Right atrium auricular region (tissue), 2 donors: Measurements from ENCODE around the gene FBXL19. TPM values are rescaled to one million over a fixed set of nuclear protein-coding genes. Genes with fewer than 3 reads are reported as not detected.

Experiments used
- DNase-seq: peaks from one replicate; pipeline ENCODE4 v3.0.0-alpha.2; 2019; ENCODE audit warnings: low spot score
- H3K27ac ChIP-seq, 2 donors: fragments of 200-600 bp; sonication (generic); 1 replicate in 1 of 2; 2 replicates in 1 of 2; pipeline ENCODE4 v1.5.1; 2016 to 2019
- H3K27me3 ChIP-seq, 2 donors: fragments of 200-600 bp; sonication (generic); one replicate each; pipeline versions ENCODE4 v1.5.1 to v1.6.0; 2017 to 2019
- H3K36me3 ChIP-seq: fragments of 200-600 bp; sonication (generic); one replicate; pipeline ENCODE4 v1.5.1; 2016
- H3K4me1 ChIP-seq, 2 donors: fragments of 200-600 bp; sonication (generic); one replicate each; pipeline versions ENCODE4 v1.5.1 to v1.6.0; 2017 to 2019
- H3K4me3 ChIP-seq, 2 donors: fragments of 200-600 bp; sonication (generic); 1 replicate in 1 of 2; 2 replicates in 1 of 2; pipeline ENCODE4 v1.5.1; 2017 to 2019; ENCODE audit warnings: mild to moderate bottlenecking in 1 of 2, moderate library complexity in 1 of 2
- H3K9me3 ChIP-seq, 2 donors: fragments of 200-600 bp; sonication (generic); one replicate each; pipeline ENCODE4 v1.5.1; 2019
- microRNA counts, 2 donors: library from miRNA; unstranded; fragments of <30 nt; microRNA quantifications; one replicate each; lab custom pipeline; 2016 to 2017
- microRNA-seq, 2 donors: library from miRNA; unstranded; fragments of <30 nt; microRNA quantifications; one replicate each; pipeline ENCODE4, GENCODE V29; 2016 to 2017; ENCODE audit warnings: borderline number of aligned reads in 2 of 2, borderline replicate concordance in 1 of 2
- total RNA-seq, 2 donors: library from RNA; depleted of rRNA; stranded (reverse); fragments of >200 nt; gene quantifications; one replicate each; pipeline ENCODE4 v1.1.0, GENCODE V29; 2016
- TF ChIP-seq, protein P1 (sequence below), 2 donors: fragments of 200-600 bp; sonication (generic); IDR thresholded peaks; one replicate each; pipeline ENCODE4 v1.5.1; 2019; ENCODE audit warnings: antibody characterized with exemption in 2 of 2

Gene FBXL19
- total RNA-seq, 2 donors from 2014 or later: 5.7 to 7.9 TPM

GRCh38 chr16:30997725-30998711 is 74.6 kb downstream of the FBXL19 start:
- no peak for DNase-seq
- Histone ChIP-seq H3K9me3 (no peaks in the 10 kb centered on the region), H3K27me3 (no peaks in the 10 kb centered on the region), H3K4me1 (peaks cover 0 to 25% of the 10 kb centered on the region in 2 donors), H3K4me3 (peak overlapping the region; percentile 48 to 58), H3K36me3 (no peaks in the 10 kb centered on the region), H3K27ac (peak overlapping the region; percentile 68 to 71)
- TF ChIP-seq, protein P1, sequence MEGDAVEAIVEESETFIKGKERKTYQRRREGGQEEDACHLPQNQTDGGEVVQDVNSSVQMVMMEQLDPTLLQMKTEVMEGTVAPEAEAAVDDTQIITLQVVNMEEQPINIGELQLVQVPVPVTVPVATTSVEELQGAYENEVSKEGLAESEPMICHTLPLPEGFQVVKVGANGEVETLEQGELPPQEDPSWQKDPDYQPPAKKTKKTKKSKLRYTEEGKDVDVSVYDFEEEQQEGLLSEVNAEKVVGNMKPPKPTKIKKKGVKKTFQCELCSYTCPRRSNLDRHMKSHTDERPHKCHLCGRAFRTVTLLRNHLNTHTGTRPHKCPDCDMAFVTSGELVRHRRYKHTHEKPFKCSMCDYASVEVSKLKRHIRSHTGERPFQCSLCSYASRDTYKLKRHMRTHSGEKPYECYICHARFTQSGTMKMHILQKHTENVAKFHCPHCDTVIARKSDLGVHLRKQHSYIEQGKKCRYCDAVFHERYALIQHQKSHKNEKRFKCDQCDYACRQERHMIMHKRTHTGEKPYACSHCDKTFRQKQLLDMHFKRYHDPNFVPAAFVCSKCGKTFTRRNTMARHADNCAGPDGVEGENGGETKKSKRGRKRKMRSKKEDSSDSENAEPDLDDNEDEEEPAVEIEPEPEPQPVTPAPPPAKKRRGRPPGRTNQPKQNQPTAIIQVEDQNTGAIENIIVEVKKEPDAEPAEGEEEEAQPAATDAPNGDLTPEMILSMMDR (IDR thresholded peaks at IDR 0.05): no peak

MicroRNA genes within 50 kb of the gene (microRNA counts, 767-probe panel; counts per million panel counts)
- 0 to 1,790 counts per million in 2 donors for microRNA hsa-miR-762 (lab: Ali Mortazavi, UCI)

Small RNA genes within 50 kb of the gene (microRNA-seq; reads per million reads assigned to microRNA genes)
- gene MIR4519: 0 reads per million in 2 donors
- 0 reads per million in 2 donors for gene MIR762

Other genes starting within 250 kb of the FBXL19 start
- 10 to 100 TPM; 22.5 to 25.0 TPM for gene SRCAP, start 224.4 kb upstream of the FBXL19 start, total RNA-seq
- 10 to 100 TPM; 16.0 to 22.1 TPM for gene PHKG2, start 175.1 kb upstream of the FBXL19 start, total RNA-seq
- under 1 TPM; 0.37 to 0.83 TPM for gene CFAP119, start 161.5 kb upstream of the FBXL19 start, total RNA-seq
- 10 to 100 TPM; 48.5 to 59.5 TPM for gene RNF40, start 161.2 kb upstream of the FBXL19 start, total RNA-seq
- 10 to 100 TPM; 21.2 to 22.9 TPM for gene ZNF629, start 136.4 kb upstream of the FBXL19 start, total RNA-seq
- gene BCL7C, start 29.5 kb upstream of the FBXL19 start, total RNA-seq: 10 to 100 TPM; 21.1 to 35.1 TPM
- 1 to 10 TPM; 6.5 to 7.6 TPM for gene CTF1, start 27.0 kb upstream of the FBXL19 start, total RNA-seq
- gene ORAI3, start 25.5 kb downstream of the FBXL19 start, total RNA-seq: 10 to 100 TPM; 22.4 to 23.0 TPM
- 1 to 10 TPM; 3.8 to 8.6 TPM for gene SETD1A, start 34.2 kb downstream of the FBXL19 start, total RNA-seq
- 1 to 10 TPM; 6.0 to 8.5 TPM for gene HSD3B7, start 61.6 kb downstream of the FBXL19 start, total RNA-seq
- gene STX1B, start 87.1 kb downstream of the FBXL19 start, total RNA-seq: 1 to 10 TPM; 1.3 to 2.1 TPM
- gene STX4, start 110.0 kb downstream of the FBXL19 start, total RNA-seq: 10 to 100 TPM; 17.1 to 23.8 TPM
- gene ZNF668, start 150.7 kb downstream of the FBXL19 start, total RNA-seq: 1 to 10 TPM; 7.4 to 9.2 TPM
- 10 to 100 TPM in 1 of 2 donors, 1 to 10 TPM in 1; 6.2 to 10.8 TPM for gene ZNF646, start 150.8 kb downstream of the FBXL19 start, total RNA-seq
- under 1 TPM; 0.15 to 0.43 TPM for gene PRSS53, start 165.4 kb downstream of the FBXL19 start, total RNA-seq
- 10 to 100 TPM; 64.9 to 71.8 TPM for gene VKORC1, start 171.2 kb downstream of the FBXL19 start, total RNA-seq
- 10 to 100 TPM; 52.0 to 62.3 TPM for gene BCKDK, start 184.8 kb downstream of the FBXL19 start, total RNA-seq
- 10 to 100 TPM; 58.0 to 64.3 TPM for gene KAT8, start 194.1 kb downstream of the FBXL19 start, total RNA-seq
- gene PRSS8, start 212.2 kb downstream of the FBXL19 start, total RNA-seq: 1 to 10 TPM in 1 of 2 donors, not detected in 1; 2.4 TPM
- gene PRSS36, start 226.5 kb downstream of the FBXL19 start, total RNA-seq: 1 to 10 TPM; 1.3 to 1.9 TPM